ENCODE results near the gene EMC8. TPM values are rescaled to one million over a fixed set of nuclear protein-coding genes. Genes with fewer than 3 reads are reported as not detected.

EMC8 gene
- total RNA-seq, 1 experiment from 2014 or later, result 62.7 TPM

DNA sequence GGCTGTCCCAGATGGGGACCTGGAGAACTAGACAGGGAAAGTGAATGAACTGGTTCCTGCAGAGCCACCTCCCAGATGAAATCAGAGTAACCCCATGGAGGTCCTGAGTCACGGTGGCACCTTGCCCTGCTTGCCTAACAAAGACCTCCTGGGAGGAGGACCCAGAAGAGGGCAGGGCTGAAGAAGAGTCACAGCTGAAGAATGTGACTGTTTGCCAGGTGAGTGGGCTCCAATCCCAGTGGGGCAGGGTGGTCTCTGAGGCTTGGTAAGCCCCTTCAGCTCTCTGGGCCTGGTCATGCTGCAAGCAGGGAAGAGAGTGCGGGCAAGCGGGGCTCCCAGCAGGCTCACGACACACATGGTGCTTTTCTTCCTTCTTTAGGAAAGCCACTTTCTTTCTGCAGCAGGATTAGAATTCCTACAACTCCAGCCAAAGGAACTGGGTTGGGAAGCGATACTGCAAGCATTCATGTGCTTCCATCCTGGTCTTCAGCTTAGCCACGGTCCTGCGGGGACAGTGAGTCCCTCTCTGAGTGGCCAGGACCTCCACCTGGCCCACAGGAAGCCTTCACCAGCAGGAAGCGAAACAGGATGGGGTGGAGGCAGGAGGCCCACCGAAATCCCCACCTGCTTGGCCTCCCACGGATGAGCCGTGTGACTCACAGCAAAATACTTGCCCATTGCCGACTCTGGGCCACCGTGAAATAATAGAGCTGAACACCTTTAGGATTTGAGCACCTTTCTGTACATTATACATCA lies 52.7 kb downstream of the EMC8 start:
- Histone ChIP-seq H3K4me1 (ENCODE audit: insufficient read depth, low read length, poor library complexity, severe bottlenecking) (peaks cover 15% of the 10 kb centered on the region), H3K36me3 (ENCODE audit: insufficient read depth, low read length, poor library complexity, severe bottlenecking) (no peaks in the 10 kb centered on the region), H3K27ac (ENCODE audit: low read depth, low read length, poor library complexity, severe bottlenecking) (no peak overlapping the region), H3K4me3 (ENCODE audit: low read depth, low read length, poor library complexity, severe bottlenecking) (no peak overlapping the region), H3K27me3 (replicated peaks; ENCODE audit: insufficient read depth, low read depth, low read length, poor library complexity) (no peaks in the 10 kb centered on the region), H3K9me3 (ENCODE audit: low read depth, low read length, poor library complexity, severe bottlenecking) (no peaks in the 10 kb centered on the region)
- TF ChIP-seq, protein P1, sequence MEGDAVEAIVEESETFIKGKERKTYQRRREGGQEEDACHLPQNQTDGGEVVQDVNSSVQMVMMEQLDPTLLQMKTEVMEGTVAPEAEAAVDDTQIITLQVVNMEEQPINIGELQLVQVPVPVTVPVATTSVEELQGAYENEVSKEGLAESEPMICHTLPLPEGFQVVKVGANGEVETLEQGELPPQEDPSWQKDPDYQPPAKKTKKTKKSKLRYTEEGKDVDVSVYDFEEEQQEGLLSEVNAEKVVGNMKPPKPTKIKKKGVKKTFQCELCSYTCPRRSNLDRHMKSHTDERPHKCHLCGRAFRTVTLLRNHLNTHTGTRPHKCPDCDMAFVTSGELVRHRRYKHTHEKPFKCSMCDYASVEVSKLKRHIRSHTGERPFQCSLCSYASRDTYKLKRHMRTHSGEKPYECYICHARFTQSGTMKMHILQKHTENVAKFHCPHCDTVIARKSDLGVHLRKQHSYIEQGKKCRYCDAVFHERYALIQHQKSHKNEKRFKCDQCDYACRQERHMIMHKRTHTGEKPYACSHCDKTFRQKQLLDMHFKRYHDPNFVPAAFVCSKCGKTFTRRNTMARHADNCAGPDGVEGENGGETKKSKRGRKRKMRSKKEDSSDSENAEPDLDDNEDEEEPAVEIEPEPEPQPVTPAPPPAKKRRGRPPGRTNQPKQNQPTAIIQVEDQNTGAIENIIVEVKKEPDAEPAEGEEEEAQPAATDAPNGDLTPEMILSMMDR (conservative IDR thresholded peaks at IDR 0.05; ENCODE audit: low read depth, low read length), result no peak
- TF ChIP-seq EZH2 (IDR thresholded peaks at IDR 0.05; ENCODE audit: borderline replicate concordance, low read depth, low read length, poor library complexity, severe bottlenecking), result no peak
- ChIA-PET CTCF (no interaction called here), POLR2A (ENCODE audit: low non-redundant PET) (no interaction called here)
- intact Hi-C loops (cut with micrococcal nuclease; ENCODE audit: unreplicated experiment), result no loop called here
- no peak for DNase-seq (ENCODE audit: low spot score)
- no TSS peak for BruUV-seq (replicated peaks)

DNA sequence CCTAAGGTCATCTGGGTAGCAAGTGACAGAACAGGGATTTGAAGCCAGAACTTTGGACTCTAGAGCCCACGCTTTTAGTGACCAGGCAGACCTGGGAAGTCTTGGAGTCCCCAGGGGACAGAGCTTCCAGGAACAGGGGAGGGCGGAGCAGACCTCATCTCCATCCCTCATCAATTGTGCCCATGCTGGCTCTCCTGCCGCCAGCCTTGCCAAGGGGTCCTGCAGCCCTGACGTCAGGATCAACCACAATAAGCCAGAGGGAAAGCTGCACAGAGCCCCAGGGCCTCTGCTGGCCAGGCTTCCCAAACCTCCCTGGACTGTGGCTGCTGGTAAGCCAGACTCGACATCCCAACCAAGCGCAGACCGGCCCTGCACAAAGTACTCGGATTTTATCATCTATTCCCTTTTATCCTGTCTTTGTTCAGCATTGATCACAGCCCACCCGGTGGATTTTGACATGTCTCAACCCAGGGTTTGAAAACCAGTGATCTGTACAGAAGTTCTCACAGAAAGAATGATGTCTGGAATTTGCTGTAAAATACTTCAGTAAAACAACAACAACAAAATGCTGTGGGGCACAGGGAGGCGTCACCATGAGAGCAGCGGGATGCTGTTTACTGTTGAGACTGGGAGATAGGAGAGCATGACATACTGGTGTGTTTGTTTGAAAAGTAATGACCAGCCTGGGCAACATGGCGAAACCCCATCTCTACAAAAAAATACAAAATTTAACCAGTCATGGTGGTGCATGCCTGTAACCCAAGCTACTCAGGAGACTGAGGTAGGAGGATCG lies 60.2 kb downstream of the EMC8 start:
- intact Hi-C loops (cut with micrococcal nuclease; ENCODE audit: unreplicated experiment), result no loop called here
- TF ChIP-seq EZH2 (IDR thresholded peaks at IDR 0.05; ENCODE audit: borderline replicate concordance, low read depth, low read length, poor library complexity, severe bottlenecking), result no peak
- TF ChIP-seq, protein P1 (conservative IDR thresholded peaks at IDR 0.05; ENCODE audit: low read depth, low read length), result no peak
- Histone ChIP-seq H3K4me3 (ENCODE audit: low read depth, low read length, poor library complexity, severe bottlenecking) (no peak overlapping the region), H3K4me1 (ENCODE audit: insufficient read depth, low read length, poor library complexity, severe bottlenecking) (no peaks in the 10 kb centered on the region), H3K36me3 (ENCODE audit: insufficient read depth, low read length, poor library complexity, severe bottlenecking) (no peaks in the 10 kb centered on the region), H3K27ac (ENCODE audit: low read depth, low read length, poor library complexity, severe bottlenecking) (no peak overlapping the region), H3K27me3 (replicated peaks; ENCODE audit: insufficient read depth, low read depth, low read length, poor library complexity) (no peaks in the 10 kb centered on the region), H3K9me3 (ENCODE audit: low read depth, low read length, poor library complexity, severe bottlenecking) (no peaks in the 10 kb centered on the region)
- ChIA-PET POLR2A (ENCODE audit: low non-redundant PET) (no interaction called here), CTCF (no interaction called here)
- DNase-seq (ENCODE audit: low spot score), result no peak
- BruUV-seq (replicated peaks), result no TSS peak

- BruUV-seq (replicated peaks), result no TSS peak
- H3K4me3 ChIP-seq (ENCODE audit: low read depth, low read length, poor library complexity, severe bottlenecking), result no peak overlapping the region
- intact Hi-C loops (cut with micrococcal nuclease; ENCODE audit: unreplicated experiment), result no loop called here
- DNase-seq (ENCODE audit: low spot score), result no peak
- ChIA-PET POLR2A (ENCODE audit: low non-redundant PET) (interaction anchor here (0.6 kb wide), 1 partner anchor 17 kb away, joined by 3 read pairs; no protein-coding TSS in a partner anchor), CTCF (no interaction called here)
- H3K27ac ChIP-seq (ENCODE audit: low read depth, low read length, poor library complexity, severe bottlenecking), result no peak overlapping the region
- H3K36me3 ChIP-seq (ENCODE audit: insufficient read depth, low read length, poor library complexity, severe bottlenecking), result no peaks in the 10 kb centered on the region
- no peaks in the 10 kb centered on the region for H3K4me1 ChIP-seq (ENCODE audit: insufficient read depth, low read length, poor library complexity, severe bottlenecking)
- no peaks in the 10 kb centered on the region for H3K27me3 ChIP-seq (replicated peaks; ENCODE audit: insufficient read depth, low read depth, low read length, poor library complexity)
- TF ChIP-seq EZH2 (IDR thresholded peaks at IDR 0.05; ENCODE audit: borderline replicate concordance, low read depth, low read length, poor library complexity, severe bottlenecking), result no peak
- TF ChIP-seq, protein P1 (conservative IDR thresholded peaks at IDR 0.05; ENCODE audit: low read depth, low read length), result no peak
- H3K9me3 ChIP-seq (ENCODE audit: low read depth, low read length, poor library complexity, severe bottlenecking), result no peaks in the 10 kb centered on the region
Measured at GRCh38 chr16:85736921-85737320, 62.4 kb downstream of the EMC8 start.
